Breast epithelium (tissue), 4 donors: ENCODE data around the gene FBN1. TPM values are rescaled to one million over a fixed set of nuclear protein-coding genes. Genes with fewer than 3 reads are reported as not detected.

Experiments used
- DNase-seq, 2 donors: peaks; one replicate each; pipeline ENCODE4 v3.0.0-alpha.2; 2019; ENCODE audit warnings: low spot score in 2 of 2
- H3K27ac ChIP-seq, 2 donors: fragments of 200-600 bp; sonication (generic) in 1 of 2; one replicate each; pipeline ENCODE4 v1.5.1; 2016 to 2019; ENCODE audit warnings: mild to moderate bottlenecking in 1 of 2
- H3K27me3 ChIP-seq, 2 donors: fragments of 200-600 bp; sonication (generic) in 1 of 2; one replicate each; pipeline versions ENCODE4 v1.5.1 to v1.6.0; 2017 to 2019; ENCODE audit warnings: control low read depth in 1 of 2, mild to moderate bottlenecking in 1 of 2
- H3K36me3 ChIP-seq: fragments of 200-600 bp; one replicate; pipeline ENCODE4 v1.5.1; 2019
- H3K4me1 ChIP-seq, 2 donors: fragments of 200-600 bp; sonication (generic); one replicate each; pipeline ENCODE4 v1.5.1; 2016 to 2019; ENCODE audit warnings: control low read depth in 1 of 2
- H3K4me3 ChIP-seq, 3 donors: fragments of 200-600 bp; sonication (generic); 1 replicate in 2 of 3; 2 replicates in 1 of 3; pipeline ENCODE4 v1.5.1; 2016 to 2019; ENCODE audit warnings: mild to moderate bottlenecking in 3 of 3, moderate library complexity in 2 of 3
- H3K9me3 ChIP-seq, 2 donors: fragments of 200-600 bp; sonication (generic) in 1 of 2; one replicate each; pipeline ENCODE4 v1.5.1; 2016 to 2019; ENCODE audit warnings: control low read depth in 1 of 2
- POLR2A ChIP-seq: fragments of 450-650 bp; IDR thresholded peaks from one replicate; pipeline ENCODE4 v1.6.1; 2016; ENCODE audit warnings: antibody characterized with exemption, mild to moderate bottlenecking, moderate library complexity
- POLR2AphosphoS5 ChIP-seq, 3 donors: sonication (generic); formaldehyde crosslinking; IDR thresholded peaks; one replicate each; pipeline ENCODE4 v1.6.1; 2017; ENCODE audit warnings: antibody characterized with exemption in 3 of 3
- intact Hi-C: fragments of 100-400 bp; cut with DNase I; formaldehyde crosslinking; loops from one replicate; pipeline ENCODE4 v1.15.1; 2023; ENCODE audit warnings: low total_unique reads
- total RNA-seq, 3 donors: library from RNA; depleted of rRNA; stranded (reverse); fragments of >200 nt; gene quantifications; one replicate each; pipeline ENCODE4 v1.1.0, GENCODE V29; 2016
- TF ChIP-seq, protein P1 (sequence below), 3 donors: fragments of 450-650 bp; IDR thresholded peaks; one replicate each; pipeline ENCODE4 v1.5.1; 2016 to 2017; ENCODE audit warnings: antibody characterized with exemption in 3 of 3, mild to moderate bottlenecking in 3 of 3, moderate library complexity in 3 of 3

The FBN1 gene
- total RNA-seq, 3 donors from 2014 or later, result 38.5 to 210 (median 83.2) TPM

GRCh38 chr15:48619446-48619845 is 26.1 kb downstream of the FBN1 start:
- intact Hi-C loops, result no loop called here
- no peak for DNase-seq
- no peaks in the 10 kb centered on the region for H3K4me1 ChIP-seq
- H3K4me3 ChIP-seq, result no peak overlapping the region
- H3K27ac ChIP-seq, result no peak overlapping the region
- H3K36me3 ChIP-seq, result no peaks in the 10 kb centered on the region
- no peaks in the 10 kb centered on the region for H3K9me3 ChIP-seq
- TF ChIP-seq, protein P1, sequence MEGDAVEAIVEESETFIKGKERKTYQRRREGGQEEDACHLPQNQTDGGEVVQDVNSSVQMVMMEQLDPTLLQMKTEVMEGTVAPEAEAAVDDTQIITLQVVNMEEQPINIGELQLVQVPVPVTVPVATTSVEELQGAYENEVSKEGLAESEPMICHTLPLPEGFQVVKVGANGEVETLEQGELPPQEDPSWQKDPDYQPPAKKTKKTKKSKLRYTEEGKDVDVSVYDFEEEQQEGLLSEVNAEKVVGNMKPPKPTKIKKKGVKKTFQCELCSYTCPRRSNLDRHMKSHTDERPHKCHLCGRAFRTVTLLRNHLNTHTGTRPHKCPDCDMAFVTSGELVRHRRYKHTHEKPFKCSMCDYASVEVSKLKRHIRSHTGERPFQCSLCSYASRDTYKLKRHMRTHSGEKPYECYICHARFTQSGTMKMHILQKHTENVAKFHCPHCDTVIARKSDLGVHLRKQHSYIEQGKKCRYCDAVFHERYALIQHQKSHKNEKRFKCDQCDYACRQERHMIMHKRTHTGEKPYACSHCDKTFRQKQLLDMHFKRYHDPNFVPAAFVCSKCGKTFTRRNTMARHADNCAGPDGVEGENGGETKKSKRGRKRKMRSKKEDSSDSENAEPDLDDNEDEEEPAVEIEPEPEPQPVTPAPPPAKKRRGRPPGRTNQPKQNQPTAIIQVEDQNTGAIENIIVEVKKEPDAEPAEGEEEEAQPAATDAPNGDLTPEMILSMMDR (IDR thresholded peaks at IDR 0.05), result no peak
- TF ChIP-seq POLR2AphosphoS5 (IDR thresholded peaks at IDR 0.05) (no peak), POLR2A (no peak)
- no peaks in the 10 kb centered on the region for H3K27me3 ChIP-seq

GRCh38 chr15:48617619-48618018 is 27.9 kb downstream of the FBN1 start:
- intact Hi-C loops, result no loop called here
- Histone ChIP-seq H3K4me3 (no peak overlapping the region), H3K9me3 (no peaks in the 10 kb centered on the region), H3K27me3 (no peaks in the 10 kb centered on the region), H3K27ac (no peak overlapping the region), H3K36me3 (no peaks in the 10 kb centered on the region), H3K4me1 (no peaks in the 10 kb centered on the region)
- DNase-seq, result no peak
- TF ChIP-seq POLR2AphosphoS5 (IDR thresholded peaks at IDR 0.05) (peak in 1 of 3 donors; percentile 72), POLR2A (no peak)
- TF ChIP-seq, protein P1 (IDR thresholded peaks at IDR 0.05), result no peak

DNA sequence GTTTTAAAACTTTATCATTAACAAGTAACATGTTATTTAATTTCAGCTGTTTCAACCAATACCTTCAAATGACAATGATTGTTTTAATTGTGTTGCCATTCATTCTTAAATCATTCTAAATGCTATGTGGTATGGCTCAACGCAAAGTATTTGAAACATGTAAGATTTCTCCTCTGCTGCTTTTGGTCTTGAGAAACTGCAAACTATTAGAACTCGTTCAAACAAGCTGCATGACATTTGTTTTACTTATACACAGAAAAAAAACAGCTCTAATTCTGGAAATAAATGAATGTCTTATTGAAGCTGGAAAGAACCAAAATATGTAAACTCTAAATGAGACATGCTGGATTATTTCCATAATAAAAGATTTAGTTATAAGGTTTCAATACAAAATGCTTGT is 29.3 kb downstream of the FBN1 start:
- H3K36me3 ChIP-seq, result no peaks in the 10 kb centered on the region
- no peaks in the 10 kb centered on the region for H3K27me3 ChIP-seq
- H3K27ac ChIP-seq, result no peak overlapping the region
- no peak for TF ChIP-seq POLR2AphosphoS5 (IDR thresholded peaks at IDR 0.05)
- TF ChIP-seq, protein P1 (IDR thresholded peaks at IDR 0.05), result no peak
- H3K4me3 ChIP-seq, result no peak overlapping the region
- DNase-seq, result no peak
- no peaks in the 10 kb centered on the region for H3K4me1 ChIP-seq
- intact Hi-C loops, result no loop called here
- no peaks in the 10 kb centered on the region for H3K9me3 ChIP-seq

- no peaks in the 10 kb centered on the region for H3K4me1 ChIP-seq
- TF ChIP-seq POLR2AphosphoS5 (IDR thresholded peaks at IDR 0.05) (no peak), POLR2A (no peak)
- TF ChIP-seq, protein P1 (IDR thresholded peaks at IDR 0.05), result no peak
- intact Hi-C loops, result no loop called here
- H3K36me3 ChIP-seq, result no peaks in the 10 kb centered on the region
- H3K4me3 ChIP-seq, result no peak overlapping the region
- no peaks in the 10 kb centered on the region for H3K9me3 ChIP-seq
- peak overlapping the region in 1 of 2 donors; percentile 68 for H3K27ac ChIP-seq
- no peaks in the 10 kb centered on the region for H3K27me3 ChIP-seq
- no peak for DNase-seq
Observed at GRCh38 chr15:48614051-48614450, 31.5 kb downstream of the FBN1 start.

DNA sequence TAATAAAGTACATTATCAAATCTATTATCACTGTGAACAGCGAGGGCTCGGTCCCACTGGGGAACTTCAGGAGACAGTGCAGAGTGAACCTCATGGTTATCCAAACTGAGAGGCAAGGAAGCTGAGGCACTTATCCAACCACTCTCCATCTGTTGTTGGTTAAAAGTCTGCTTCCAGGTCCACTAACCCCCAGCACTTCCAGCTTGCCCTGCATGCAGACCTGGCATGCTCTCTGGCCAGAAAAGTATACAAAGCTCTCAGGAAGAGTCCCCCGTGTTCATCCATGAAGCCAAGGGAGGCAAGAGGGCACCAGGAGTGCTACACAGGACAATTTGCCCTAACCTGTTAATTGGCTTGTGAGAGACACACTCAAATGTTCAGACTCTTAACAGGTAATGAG is 36.0 kb downstream of the FBN1 start:
- no peak overlapping the region for H3K27ac ChIP-seq
- no peaks in the 10 kb centered on the region for H3K9me3 ChIP-seq

More for the DNA sequence above, 36.0 kb downstream of the FBN1 start:
- intact Hi-C loops, result no loop called here
- Histone ChIP-seq H3K36me3 (no peaks in the 10 kb centered on the region), H3K4me3 (no peak overlapping the region), H3K4me1 (no peaks in the 10 kb centered on the region), H3K27me3 (no peaks in the 10 kb centered on the region)
- no peak for TF ChIP-seq POLR2AphosphoS5 (IDR thresholded peaks at IDR 0.05)
- no peak for TF ChIP-seq POLR2A
- TF ChIP-seq, protein P1 (IDR thresholded peaks at IDR 0.05), result no peak
- no peak for DNase-seq
